Right renal pelvis (tissue), 4 donors: ENCODE measurements around the gene MYH16. TPM values are rescaled to one million over a fixed set of nuclear protein-coding genes. Genes with fewer than 3 reads are reported as not detected.
"Not testable (repeated sequence)": the region's sequence is repeated elsewhere in the genome, so short reads cannot be mapped to it uniquely, and the experiment has no call there.

Experiments
- DNase-seq, 4 donors: peaks; one replicate each; pipeline ENCODE4 v3.0.0-alpha.2; 2013; ENCODE audit warnings: low read depth in 4 of 4, low spot score in 3 of 4, missing footprints in 1 of 4
- polyA plus RNA-seq, 4 donors: library from polyadenylated mRNA; unstranded; fragments of 120-200 nt; gene quantifications; one replicate each; pipeline ENCODE4 v1.2.1, GENCODE V29; 2013; ENCODE audit not compliant: insufficient read length in 4 of 4

The MYH16 gene
- polyA plus RNA-seq, 4 donors = 0.04 to 0.10 (median 0.06) TPM; not detected in 1

- no peak for DNase-seq
These were observed 23.8 kb downstream of the MYH16 start for GRCh38 chr7:99296471-99296870.

GRCh38 chr7:99301496-99301895, 28.9 kb downstream of the MYH16 start:
- DNase-seq = no peak

- no peak for DNase-seq
These were observed 33.0 kb downstream of the MYH16 start for GRCh38 chr7:99305473-99306260.

- no peak for DNase-seq
These were observed 35.9 kb downstream of the MYH16 start for GRCh38 chr7:99308461-99309074.

- no peak for DNase-seq
These were observed 36.5 kb downstream of the MYH16 start for GRCh38 chr7:99309111-99309510.

GRCh38 chr7:99310004-99310403, 37.4 kb downstream of the MYH16 start:
- no peak for DNase-seq

- DNase-seq = no peak
These were observed 39.1 kb downstream of the MYH16 start for GRCh38 chr7:99311702-99312101.

GRCh38 chr7:99312316-99313203, 39.9 kb downstream of the MYH16 start:
- peak in 3 of 4 donors; percentile 24 to 41 (median 30) for DNase-seq

- DNase-seq = no peak
These were observed 40.5 kb downstream of the MYH16 start for GRCh38 chr7:99313204-99313573.

- no peak for DNase-seq
These were observed 41.9 kb downstream of the MYH16 start for GRCh38 chr7:99314504-99314903.

GRCh38 chr7:99320371-99320770, 47.7 kb downstream of the MYH16 start:
- no peak for DNase-seq

GRCh38 chr7:99322659-99323058, 50.0 kb downstream of the MYH16 start:
- DNase-seq = not testable (repeated sequence)

- DNase-seq = no peak
These were observed 51.9 kb downstream of the MYH16 start for GRCh38 chr7:99324559-99324958.

- DNase-seq = no peak
These were observed 52.4 kb downstream of the MYH16 start for GRCh38 chr7:99325001-99325493.

GRCh38 chr7:99325592-99326407, 53.2 kb downstream of the MYH16 start, which contains the start of gene ARPC1A:
Gene ARPC1A (plus strand): TSS chr7:99325898. CDS start chr7:99333354, 7,456 bp downstream.
- peak; percentile 81 to 96 (median 90) for DNase-seq

- DNase-seq = no peak
These were observed 53.8 kb downstream of the MYH16 start for GRCh38 chr7:99326408-99326782.

GRCh38 chr7:99330314-99330961, 57.8 kb downstream of the MYH16 start:
- DNase-seq = not testable (repeated sequence)

GRCh38 chr7:99331002-99331401, 58.4 kb downstream of the MYH16 start:
- DNase-seq = no peak

- no peak for DNase-seq
These were observed 67.0 kb downstream of the MYH16 start for GRCh38 chr7:99339595-99339994.

GRCh38 chr7:99340659-99341058, 68.0 kb downstream of the MYH16 start:
- no peak for DNase-seq
